K562 (cell line): ENCODE results near the gene SLIT1. TPM values are rescaled to one million over a fixed set of nuclear protein-coding genes. Genes with fewer than 3 reads are reported as not detected.

Experiments used
- ATAC-seq: fragments of 200-7000 bp; cut with Tn5 transposase; 3 replicates; pipeline ENCODE4 v1.9.1; 2020; ENCODE audit warnings: moderate library complexity
- BruUV-seq: library from RNA; stranded (reverse); fragments of 400-500 nt; replicated peaks from 2 replicates; lab custom pipeline; 2021; lab: Mats Ljungman, UMichigan
- CTCF ChIA-PET: fragments of 300-600 bp; formaldehyde crosslinking; extraction: SDS; loops from one replicate; lab custom pipeline; 2021; ENCODE audit warnings: low intra/inter-chr PET ratio; lab: Yijun Ruan, JAX
- POLR2A ChIA-PET: fragments of 300-600, 350-650 bp; sonication (Branson Sonifier 250); formaldehyde crosslinking; extraction: SDS; loops from one replicate; lab custom pipeline; 2021; ENCODE audit warnings: antibody characterized with exemption, inconsistent platforms; lab: Yijun Ruan, JAX
- DNase-seq, 4 experiments: peaks; one replicate each; pipeline versions ENCODE4 v3.0.0 to v3.0.0-alpha.2; 2011 to 2018; ENCODE audit warnings: low spot score in 3 of 4, mixed read lengths in 3 of 4; ENCODE audit errors: extremely low read depth in 1 of 4
- FAIRE-seq: peaks from 2 replicates; lab custom pipeline; 2011; peaks lifted over from hg19 to GRCh38; lab: Jason Lieb, UNC
- H2AFZ ChIP-seq: 2 replicates; pipeline ENCODE4 v1.6.0; 2011; ENCODE audit warnings: low read depth, low read length, control low read depth, inconsistent platforms
- H3K27ac ChIP-seq: fragments of 200-600 bp; 3 replicates; pipeline ENCODE4 v1.8.0; 2011; ENCODE audit warnings: low read depth, mild to moderate bottlenecking, control low read depth, inconsistent platforms, low read length, moderate library complexity, mixed read lengths; ENCODE audit errors: extremely low read depth
- H3K27me3 ChIP-seq, 2 experiments: fragments of 300-600 bp in 1 of 2; 2 replicates in 1 of 2; 3 replicates in 1 of 2; pipeline versions ENCODE4 v1.6.0 to v1.8.0; 2011; ENCODE audit warnings: inconsistent platforms in 2 of 2, low read length in 2 of 2, mild to moderate bottlenecking in 1 of 2, mixed read lengths in 1 of 2, moderate library complexity in 1 of 2; ENCODE audit not compliant: control insufficient read depth in 2 of 2, insufficient read depth in 2 of 2
- H3K36me3 ChIP-seq: fragments of 300-600 bp; 3 replicates; pipeline ENCODE4 v1.8.0; 2011; ENCODE audit warnings: mild to moderate bottlenecking, low read length, inconsistent platforms; ENCODE audit not compliant: control insufficient read depth, insufficient read depth
- H3K4me1 ChIP-seq, 2 experiments: fragments of 200-600 bp in 1 of 2; replicated peaks in 1 of 2; 2 replicates in 1 of 2; 3 replicates in 1 of 2; pipeline versions ENCODE4 v1.5.1 to v1.8.0; 2011; ENCODE audit warnings: inconsistent platforms in 2 of 2, low read length in 2 of 2, mild to moderate bottlenecking in 1 of 2, mixed read lengths in 1 of 2, moderate library complexity in 1 of 2; ENCODE audit not compliant: control insufficient read depth in 2 of 2, insufficient read depth in 2 of 2
- H3K4me2 ChIP-seq: 2 replicates; pipeline ENCODE4 v1.6.1; 2011; ENCODE audit warnings: low read length, control low read depth, inconsistent platforms, mixed read lengths; ENCODE audit not compliant: insufficient read depth
- H3K4me3 ChIP-seq: fragments of 200-600 bp; sonication (generic), shearing (Covaris generic); 2 replicates; pipeline ENCODE4 v1.5.1; 2016; ENCODE audit warnings: control low read depth, inconsistent platforms
- H3K79me2 ChIP-seq: fragments of 200-600 bp; 3 replicates; pipeline ENCODE4 v1.8.0; 2011; ENCODE audit warnings: low read length, inconsistent platforms; ENCODE audit not compliant: control insufficient read depth, insufficient read depth
- H3K9ac ChIP-seq, 2 experiments: 2 replicates each; pipeline versions ENCODE4 v1.6.0 to v1.6.1; 2011; ENCODE audit warnings: low read depth in 2 of 2, low read length in 2 of 2, control low read depth in 1 of 2, inconsistent platforms in 1 of 2, mild to moderate bottlenecking in 1 of 2, mixed read lengths in 1 of 2; ENCODE audit not compliant: insufficient read depth in 1 of 2
- H3K9me1 ChIP-seq: one replicate; pipeline ENCODE4 v1.6.0; 2011; ENCODE audit warnings: inconsistent platforms, mild to moderate bottlenecking, low read length, moderate library complexity; ENCODE audit not compliant: control insufficient read depth, insufficient read depth
- H3K9me3 ChIP-seq: replicated peaks from 2 replicates; pipeline ENCODE4 v1.5.1; 2011; ENCODE audit warnings: low read depth, low read length, inconsistent platforms; ENCODE audit not compliant: control insufficient read depth, insufficient read depth
- H4K20me1 ChIP-seq: replicated peaks from 2 replicates; pipeline ENCODE4 v1.6.1; 2011; ENCODE audit warnings: low read length, inconsistent platforms, mixed read lengths; ENCODE audit not compliant: control insufficient read depth, insufficient read depth
- TSHZ1 ChIP-seq: fragments of 250-450 bp; sonication (Bioruptor Pico); IDR thresholded peaks from 2 replicates; pipeline ENCODE4 v1.4.0; 2020; ENCODE audit warnings: mild to moderate bottlenecking, moderate library complexity
- WGBS: fragments of 100-300 bp; shearing (Covaris generic); methylation state at CpG from one replicate; pipeline ENCODE4 v1.1.6; 2016; ENCODE audit warnings: low coverage, mixed read lengths; ENCODE audit not compliant: insufficient coverage; ENCODE audit errors: missing lambda C conversion rate; 5-methylcytosine and 5-hydroxymethylcytosine counted together
- in situ Hi-C: fragments of 300-500 bp; cut with MboI; formaldehyde crosslinking; loops from 4 replicates; pipeline ENCODE4 v1.15.0; 2018; ENCODE audit warnings: inconsistent platforms, mixed read lengths
- intact Hi-C: fragments of 100-400 bp; cut with micrococcal nuclease; formaldehyde crosslinking; loops from 2 replicates; pipeline ENCODE4 v1.14.2; 2022
- polyA plus RNA-seq, 8 experiments: library from polyadenylated mRNA; depleted of rRNA in 4 of 8; stranded (reverse) in 5 of 8; unstranded in 3 of 8; fragments of >200 nt; fragmentation: Nextera tagmentation in 2 of 8; fragmentation: Illumina TruSeq in 1 of 8; extraction: Ambion mirVana in 2 of 8; extraction: Trizol in 1 of 8; gene quantifications; 2 replicates each; pipeline versions ENCODE4 v1.2.1 to v1.2.3, GENCODE V29; 2011 to 2014; ENCODE audit warnings: inconsistent platforms in 1 of 8, missing spikeins in 1 of 8
- total RNA-seq, 7 experiments: library from RNA; depleted of rRNA in 6 of 7; stranded (reverse); fragments of >200 nt in 6 of 7; fragmentation: Illumina TruSeq in 2 of 7; extraction: Trizol in 2 of 7; gene quantifications; 2 replicates each; pipeline versions ENCODE4 v1.2.1 to v1.2.3, GENCODE V29; 2011 to 2021; ENCODE audit warnings: low replicate concordance in 1 of 7

The SLIT1 gene
- total and polyA plus RNA-seq, 9 of the 15 experiments (the other 6 are each of a cell fraction or from before 2014, with no cell fraction given) = 0.01 to 0.11 (median 0.04) TPM; not detected in 3

GRCh38 chr10:97010695-97011206 is 175.0 kb downstream of the SLIT1 start:
- no peak overlapping the region for H2AFZ ChIP-seq
- no peak overlapping the region for H3K27ac ChIP-seq
- H3K9me3 ChIP-seq = no peaks in the 10 kb centered on the region
- no peak overlapping the region for H3K4me2 ChIP-seq
- no peaks in the 10 kb centered on the region for H3K36me3 ChIP-seq
- no peaks in the 10 kb centered on the region for H4K20me1 ChIP-seq
- H3K4me3 ChIP-seq = no peak overlapping the region
- no peaks in the 10 kb centered on the region for H3K9me1 ChIP-seq
- ChIA-PET POLR2A (interaction anchor here (0.6 to 0.7 kb wide), 2 partner anchors 10 to 11 kb away, joined by 3 read pairs; no protein-coding TSS in a partner anchor), CTCF (no interaction called here)
- TF ChIP-seq TSHZ1 (CRISPR knock-in tag) = no peak
- 0% methylated on average over 2 of the region's 4 CpGs for WGBS
- no peak for DNase-seq
- FAIRE-seq = no peak
- intact Hi-C loops (no loop called here), in situ Hi-C loops (no loop called here)
- H3K27me3 ChIP-seq = peaks cover 4 to 20% of the 10 kb centered on the region in 2 experiments; a peak in 3 of 5 replicates
- no peaks in the 10 kb centered on the region; a peak in 1 of 5 replicates for H3K4me1 ChIP-seq
- no peak for ATAC-seq
- no peaks in the 10 kb centered on the region for H3K79me2 ChIP-seq
- no TSS peak for BruUV-seq
- no peak overlapping the region for H3K9ac ChIP-seq
